Left lung (tissue), 10 donors: ENCODE results near the gene ADCK1. TPM values are rescaled to one million over a fixed set of nuclear protein-coding genes. Genes with fewer than 3 reads are reported as not detected.
"Not testable (repeated sequence)": the region's sequence is repeated elsewhere in the genome, so short reads cannot be mapped to it uniquely, and the experiment has no call there.

Experiments
- ATAC-seq: fragments of 200-7000 bp; cut with Tn5 transposase; one replicate; pipeline ENCODE4 v1.9.1; 2020; ENCODE audit warnings: moderate library complexity
- DNase-seq, 4 donors: peaks; one replicate each; pipeline ENCODE4 v3.0.0-alpha.2; 2013 to 2020
- H3K27ac ChIP-seq, 2 donors: fragments of 200-600 bp; sonication (generic) in 1 of 2; one replicate each; pipeline versions ENCODE4 v1.5.0 to v1.8.0; 2020 to 2021
- H3K27me3 ChIP-seq, 2 donors: fragments of 200-600 bp; sonication (generic) in 1 of 2; one replicate each; pipeline versions ENCODE4 v1.5.0 to v1.8.0; 2020 to 2021
- H3K36me3 ChIP-seq, 2 donors: fragments of 200-600 bp; sonication (generic) in 1 of 2; one replicate each; pipeline versions ENCODE4 v1.5.0 to v1.8.0; 2020 to 2021
- H3K4me1 ChIP-seq, 2 donors: fragments of 200-600 bp; one replicate each; pipeline ENCODE4 v1.8.0; 2021
- H3K4me3 ChIP-seq, 2 donors: fragments of 200-600 bp; sonication (generic) in 1 of 2; one replicate each; pipeline versions ENCODE4 v1.5.0 to v1.8.0; 2020 to 2021; ENCODE audit warnings: mild to moderate bottlenecking in 1 of 2
- H3K9me3 ChIP-seq, 2 donors: fragments of 200-600 bp; sonication (generic) in 1 of 2; one replicate each; pipeline versions ENCODE4 v1.5.0 to v1.8.0; 2020 to 2021
- CTCF ChIP-seq, 2 donors: fragments of 200-600 bp; sonication (generic) in 1 of 2; IDR thresholded peaks; one replicate each; pipeline versions ENCODE4 v1.5.0 to v1.8.0; 2021; ENCODE audit warnings: antibody characterized with exemption in 2 of 2
- intact Hi-C, 2 donors: fragments of 100-400 bp; cut with DNase I; formaldehyde crosslinking; loops; one replicate each; pipeline versions ENCODE4 v1.11.2 to v1.14.2; 2022
- polyA plus RNA-seq, 6 donors: library from polyadenylated mRNA; unstranded; fragments of 120-200 nt; gene quantifications; one replicate each; pipeline ENCODE4 v1.2.1, GENCODE V29; 2013; ENCODE audit not compliant: insufficient read length in 6 of 6
- total RNA-seq, 2 donors: library from RNA; stranded (reverse); fragmentation: NEBNext Ultra II Directional; extraction: Animal tissue kit (Norgen Biotek cat#: 25700); gene quantifications; one replicate each; pipeline ENCODE4 v1.2.1, GENCODE V29; 2021
- donor health status: DM: no; HTN: yes; CAD: no.
- donor health status: DM: no; HTN: no; CAD: no.

Gene ADCK1
- total and polyA plus RNA-seq, 8 donors: 4.8 to 10.3 (median 6.9) TPM

- no peak for ATAC-seq
- DNase-seq: no peak
- H3K4me1 ChIP-seq: no peaks in the 10 kb centered on the region
- intact Hi-C loops: no loop called here
- H3K27ac ChIP-seq: no peak overlapping the region
- no peak overlapping the region for H3K4me3 ChIP-seq
- H3K27me3 ChIP-seq: no peaks in the 10 kb centered on the region
- H3K36me3 ChIP-seq: peaks cover 0 to 21% of the 10 kb centered on the region in 2 donors
- H3K9me3 ChIP-seq: peaks cover 0 to 13% of the 10 kb centered on the region in 2 donors
- no peak for TF ChIP-seq CTCF (IDR thresholded peaks at IDR 0.05)
Measured at GRCh38 chr14:77885367-77885766, 85.5 kb downstream of the ADCK1 start.

DNA sequence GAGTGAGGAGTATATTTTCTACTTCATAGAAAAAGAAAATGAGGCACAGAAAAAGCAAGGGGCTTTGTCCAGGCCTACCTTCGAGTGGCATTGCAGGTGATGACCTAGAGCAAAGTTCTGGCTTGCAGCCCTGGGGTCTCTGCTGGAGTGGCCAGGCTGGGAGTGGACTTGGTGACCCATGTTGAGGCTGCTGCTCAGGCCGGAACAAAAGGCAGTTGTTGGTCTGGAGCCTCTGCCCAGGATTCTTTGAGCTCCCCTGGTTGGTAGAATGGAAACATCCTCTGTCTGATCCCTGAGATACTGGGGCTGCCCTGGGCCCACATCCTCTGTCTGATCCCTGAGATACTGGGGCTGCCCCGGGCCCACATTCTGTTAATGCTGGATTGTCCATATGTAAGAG lies 86.1 kb downstream of the ADCK1 start:
- H3K27ac ChIP-seq: no peak overlapping the region
- peaks cover 0 to 21% of the 10 kb centered on the region in 2 donors for H3K36me3 ChIP-seq
- intact Hi-C loops: no loop called here
- ATAC-seq: no peak
- no peak for TF ChIP-seq CTCF (IDR thresholded peaks at IDR 0.05)
- H3K9me3 ChIP-seq: peaks cover 0 to 13% of the 10 kb centered on the region in 2 donors
- DNase-seq: no peak
- no peak overlapping the region for H3K4me3 ChIP-seq
- no peaks in the 10 kb centered on the region for H3K4me1 ChIP-seq
- no peaks in the 10 kb centered on the region for H3K27me3 ChIP-seq

DNA sequence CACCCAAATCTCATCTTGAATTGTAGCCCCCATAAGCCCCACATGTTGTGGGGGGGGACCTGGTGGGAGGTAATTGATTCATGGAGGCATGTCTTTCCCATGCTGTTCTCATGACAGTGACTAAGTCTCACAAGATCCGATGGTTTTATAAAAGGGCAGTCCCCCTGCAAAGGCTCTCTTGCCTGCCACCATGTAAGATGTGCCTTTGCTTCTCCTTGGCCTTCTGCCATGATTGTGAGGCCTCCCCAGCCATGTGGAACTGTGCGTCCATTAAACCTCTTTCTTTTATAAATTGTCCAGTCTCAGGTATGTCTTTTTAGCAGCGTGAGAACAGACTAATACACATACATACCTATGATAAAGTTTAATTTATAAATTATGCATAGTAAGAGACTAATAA lies 89.0 kb downstream of the ADCK1 start:
- ATAC-seq, H3K27me3 ChIP-seq, intact Hi-C loops, DNase-seq, H3K27ac ChIP-seq, H3K4me1 ChIP-seq, H3K4me3 ChIP-seq: not testable (repeated sequence)
- Histone ChIP-seq H3K36me3 (peaks cover 0 to 21% of the 10 kb centered on the region in 2 donors), H3K9me3 (peaks cover 0 to 13% of the 10 kb centered on the region in 2 donors)

GRCh38 chr14:77889971-77890442 lies 90.1 kb downstream of the ADCK1 start:
- Histone ChIP-seq H3K4me3 (no peak overlapping the region), H3K9me3 (peaks cover 0 to 13% of the 10 kb centered on the region in 2 donors), H3K27ac (no peak overlapping the region), H3K4me1 (no peaks in the 10 kb centered on the region), H3K27me3 (no peaks in the 10 kb centered on the region), H3K36me3 (peaks cover 0 to 21% of the 10 kb centered on the region in 2 donors)
- DNase-seq: peak in 1 of 4 donors; percentile 40
- no peak for TF ChIP-seq CTCF (IDR thresholded peaks at IDR 0.05)
- intact Hi-C loops: no loop called here
- peak; percentile 66 for ATAC-seq

GRCh38 chr14:77890873-77891272 lies 91.0 kb downstream of the ADCK1 start:
- TF ChIP-seq CTCF (IDR thresholded peaks at IDR 0.05): no peak
- no peak for DNase-seq
- intact Hi-C loops: no loop called here
- Histone ChIP-seq H3K27me3 (no peaks in the 10 kb centered on the region), H3K27ac (no peak overlapping the region), H3K4me3 (no peak overlapping the region), H3K9me3 (peaks cover 0 to 13% of the 10 kb centered on the region in 2 donors), H3K36me3 (peaks cover 0 to 21% of the 10 kb centered on the region in 2 donors), H3K4me1 (no peaks in the 10 kb centered on the region)
- no peak for ATAC-seq

GRCh38 chr14:77892381-77892871 lies 92.5 kb downstream of the ADCK1 start:
- Histone ChIP-seq H3K4me3 (no peak overlapping the region), H3K4me1 (no peaks in the 10 kb centered on the region), H3K27me3 (no peaks in the 10 kb centered on the region), H3K27ac (no peak overlapping the region), H3K36me3 (peaks cover 0 to 15% of the 10 kb centered on the region in 2 donors), H3K9me3 (peaks cover 0 to 13% of the 10 kb centered on the region in 2 donors)
- DNase-seq (no peak), ATAC-seq (peak; percentile 49)
- no peak for TF ChIP-seq CTCF (IDR thresholded peaks at IDR 0.05)
- intact Hi-C loops: no loop called here
